NCI-H2171 treated with DMSO at 0.1 percent for 48 hours (cell line): ENCODE results near the gene RBM34.

Experiments
- DNase-seq: peaks from one replicate; lab custom pipeline; 2025; lab: John Stamatoyannopoulos, UW

The RBM34 gene

GRCh38 chr1:235152235-235152634 lies 8.8 kb downstream of the RBM34 start:
- no peak for DNase-seq

DNA sequence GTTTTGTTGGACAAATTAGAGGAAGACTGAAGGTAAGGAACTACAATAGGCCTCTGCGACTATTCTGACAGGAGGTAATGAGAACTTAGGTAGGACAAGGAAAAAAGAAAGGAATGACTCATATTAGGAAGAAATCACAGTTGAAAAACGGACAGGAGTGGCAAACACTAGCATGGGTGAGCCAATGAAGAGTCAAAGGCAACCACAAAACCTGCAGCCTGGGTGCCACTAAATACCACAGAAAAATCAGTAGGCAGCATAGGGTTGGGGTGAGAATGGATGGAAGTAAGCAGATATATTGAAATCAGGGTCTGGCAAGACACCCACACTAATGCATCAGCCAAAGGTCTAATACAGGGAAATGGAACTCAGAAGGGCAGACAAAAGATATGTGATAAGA lies 10.0 kb downstream of the RBM34 start:
- DNase-seq, result no peak

DNA sequence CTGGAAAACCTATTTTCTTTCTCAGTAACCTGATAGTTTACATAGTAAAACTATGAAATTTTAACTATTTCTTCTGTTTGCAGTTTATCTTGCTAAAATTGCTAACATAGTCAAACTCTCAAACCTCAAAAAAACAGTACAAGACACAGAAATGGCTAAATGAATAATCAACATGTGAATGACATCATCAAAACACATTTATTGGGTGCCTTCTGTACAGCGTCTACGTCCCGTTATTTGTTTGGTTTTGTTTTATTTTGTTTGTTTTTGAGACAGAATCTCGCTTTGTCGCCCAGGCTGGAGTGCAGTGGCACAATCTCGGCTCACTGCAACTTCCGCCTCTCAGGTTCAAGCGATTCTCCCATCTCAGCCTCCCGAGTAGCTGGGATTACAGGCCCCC lies 11.2 kb downstream of the RBM34 start:
- no peak for DNase-seq

- no peak for DNase-seq
Measured at GRCh38 chr1:235147269-235147668, 13.8 kb downstream of the RBM34 start.

DNA sequence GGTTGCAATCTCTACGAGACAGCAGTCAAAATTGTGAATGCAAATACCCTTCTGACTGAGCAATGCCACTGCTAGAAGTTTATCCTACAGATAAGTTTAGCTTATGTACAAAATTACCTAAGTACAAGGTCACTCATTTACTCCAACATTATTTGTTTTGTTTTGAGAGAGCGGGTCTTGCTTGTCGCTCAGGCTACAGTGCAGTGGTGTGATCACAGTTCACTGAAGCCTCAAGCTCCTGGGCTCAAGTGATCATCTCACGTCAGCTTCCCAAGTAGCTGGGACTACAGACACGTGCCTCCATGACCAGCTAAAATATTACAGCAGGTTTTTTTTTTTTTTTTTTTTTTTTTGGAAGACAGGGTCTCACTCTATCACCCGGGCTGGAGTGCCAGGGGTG lies 15.4 kb downstream of the RBM34 start:
- no peak for DNase-seq

DNA sequence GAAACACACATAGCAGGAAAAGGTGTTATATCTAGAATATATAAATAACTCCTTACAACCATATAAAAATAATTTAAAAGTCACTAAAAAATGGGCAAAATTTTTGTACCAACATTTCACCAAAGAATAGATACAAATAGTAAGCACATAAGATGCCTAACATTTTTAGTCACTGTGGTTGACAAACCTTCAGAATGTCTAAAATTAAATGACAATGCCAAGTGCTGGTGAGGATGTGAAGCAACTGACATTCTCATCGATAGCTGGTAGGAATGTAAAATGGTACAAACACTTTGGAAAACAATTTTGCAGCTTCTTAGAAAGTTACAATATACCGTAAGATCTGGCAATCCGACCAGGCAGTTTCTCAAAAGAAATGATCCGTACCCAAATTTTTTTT lies 18.1 kb downstream of the RBM34 start:
- no peak for DNase-seq

DNA sequence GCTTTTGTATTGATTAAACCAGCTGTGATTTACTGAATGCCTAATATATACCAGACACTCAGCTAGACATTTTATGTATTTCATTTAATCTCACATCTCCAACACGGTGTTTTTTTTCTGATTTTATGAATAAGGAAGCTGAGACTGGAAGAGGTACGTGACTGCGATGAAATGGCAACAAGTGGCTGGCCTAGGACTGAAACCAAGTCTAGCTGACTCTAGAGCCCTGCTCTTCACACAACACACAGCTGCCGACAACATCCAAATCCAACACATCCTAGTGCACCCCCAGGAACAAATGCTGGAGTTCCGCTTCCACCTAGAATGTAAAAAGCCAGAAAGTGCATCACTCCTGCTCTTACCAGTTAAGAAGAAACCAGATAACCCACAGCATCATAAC lies 21.7 kb downstream of the RBM34 start:
- DNase-seq, result no peak

- DNase-seq, result no peak
Measured at GRCh38 chr1:235138821-235139220, 22.2 kb downstream of the RBM34 start.

GRCh38 chr1:235136111-235136510 lies 24.9 kb downstream of the RBM34 start:
- no peak for DNase-seq

GRCh38 chr1:235134171-235134570 lies 26.9 kb downstream of the RBM34 start:
- DNase-seq, result no peak

GRCh38 chr1:235133086-235133485 lies 28.0 kb downstream of the RBM34 start:
- no peak for DNase-seq

- DNase-seq, result no peak
Measured at GRCh38 chr1:235131961-235132360, 29.1 kb downstream of the RBM34 start.

DNA sequence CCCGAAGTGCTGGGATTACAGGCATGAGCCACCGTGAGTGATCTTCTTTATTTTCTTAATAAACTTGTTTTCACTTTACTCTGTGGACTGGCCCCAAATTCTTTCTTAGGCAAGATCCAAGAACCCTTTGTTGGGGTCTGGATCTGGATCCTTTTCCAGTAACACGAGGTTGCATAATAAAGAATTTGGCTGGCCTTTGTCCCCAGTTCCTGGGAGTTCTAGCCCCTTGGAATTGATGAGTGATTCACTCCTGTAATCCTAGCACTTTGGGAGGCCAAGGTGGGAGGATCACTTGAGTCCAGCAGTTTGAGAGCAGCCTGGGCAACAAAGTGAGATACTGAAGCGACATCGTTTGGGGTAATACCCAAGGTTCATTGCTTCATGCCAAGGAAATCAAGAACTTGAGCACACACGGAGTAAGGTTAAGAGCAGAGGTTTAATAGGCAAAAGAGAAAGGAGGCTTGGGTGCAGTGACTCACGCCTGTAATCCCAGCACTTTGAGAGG lies 30.2 kb downstream of the RBM34 start:
- no peak for DNase-seq

DNA sequence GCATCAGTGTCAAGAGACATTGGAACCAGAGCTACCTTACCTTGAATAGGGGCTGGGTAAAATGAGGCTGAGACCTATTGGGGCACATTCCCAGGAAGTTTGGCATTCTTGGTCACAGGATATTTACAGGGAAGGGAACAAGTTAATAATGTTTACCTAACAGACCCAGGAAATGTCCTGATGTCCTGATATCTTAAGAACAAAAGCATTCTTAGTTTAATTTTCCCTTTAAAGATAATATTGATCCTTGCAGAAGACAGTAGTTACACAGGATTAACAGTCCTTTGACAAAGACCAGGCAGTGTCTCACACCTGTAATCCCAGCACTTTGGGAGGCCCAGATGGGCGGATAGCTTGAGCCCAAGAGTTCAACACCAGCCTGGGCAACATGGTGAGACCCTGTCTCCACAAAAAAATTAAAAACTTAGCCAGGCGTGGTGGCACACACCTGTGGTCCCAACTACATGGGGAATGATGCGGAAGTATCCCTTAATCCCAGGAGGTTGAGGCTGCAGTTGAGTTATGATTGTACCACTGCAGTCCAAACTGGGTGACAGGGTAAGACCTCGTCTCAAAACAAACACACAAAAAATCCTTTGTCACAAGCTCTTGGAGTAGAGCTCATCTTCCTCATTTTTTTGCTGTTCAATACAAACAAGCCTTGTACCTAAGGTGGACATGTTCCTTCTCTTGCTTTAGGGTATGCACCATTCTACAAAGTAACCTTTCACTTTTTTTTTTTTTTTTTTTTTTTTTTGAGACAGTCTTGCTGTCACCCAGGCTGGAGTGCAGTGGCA lies 31.1 kb downstream of the RBM34 start:
- no peak for DNase-seq

- peak; percentile 98 for DNase-seq
Measured at GRCh38 chr1:235128456-235129328, 32.4 kb downstream of the RBM34 start, which contains the start of gene TOMM20. TOMM20 (minus strand) TSS chr1:235128837; CDS start chr1:235128715, 122 bp downstream.

- peak; percentile 35 for DNase-seq
Measured at GRCh38 chr1:235127732-235128455, 33.2 kb downstream of the RBM34 start.

DNA sequence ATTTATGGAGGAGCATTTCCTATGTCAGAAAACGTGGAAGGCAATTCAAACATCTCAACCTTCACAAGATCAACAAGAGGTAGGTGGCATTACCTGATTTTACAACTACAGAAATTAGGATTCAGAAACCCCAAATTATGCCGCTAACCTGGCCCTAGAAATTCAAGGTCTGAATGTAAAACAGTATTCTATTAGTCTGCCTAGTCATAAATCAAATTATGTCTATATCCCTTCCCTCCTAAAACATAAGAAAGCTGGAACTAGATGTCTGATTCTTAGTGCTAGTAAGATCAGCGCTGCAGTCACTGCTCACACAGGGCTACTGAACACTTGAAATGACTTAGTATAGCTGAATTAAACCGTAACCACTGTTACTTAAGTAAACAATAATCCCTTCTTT lies 33.8 kb downstream of the RBM34 start:
- DNase-seq, result no peak

DNA sequence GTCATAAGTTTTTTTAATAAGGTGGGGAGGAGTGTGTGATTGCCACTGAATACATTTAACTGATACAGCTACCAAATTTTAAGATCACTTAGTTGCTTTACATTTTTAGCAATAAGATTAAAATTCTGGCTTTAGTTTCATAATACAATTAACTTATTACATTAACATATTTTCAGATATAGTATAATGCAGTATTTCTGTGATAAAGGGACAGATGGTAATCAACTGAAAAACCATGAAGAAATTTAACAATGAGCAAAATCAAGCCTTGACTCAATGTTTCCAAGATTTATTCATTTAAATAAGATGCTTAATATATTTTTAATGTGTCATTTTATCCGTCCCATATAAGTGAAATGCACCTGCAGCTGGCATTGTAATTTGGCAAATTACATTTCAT lies 36.4 kb downstream of the RBM34 start:
- DNase-seq, result no peak

- no peak for DNase-seq
Measured at GRCh38 chr1:235124111-235124510, 36.9 kb downstream of the RBM34 start.

DNA sequence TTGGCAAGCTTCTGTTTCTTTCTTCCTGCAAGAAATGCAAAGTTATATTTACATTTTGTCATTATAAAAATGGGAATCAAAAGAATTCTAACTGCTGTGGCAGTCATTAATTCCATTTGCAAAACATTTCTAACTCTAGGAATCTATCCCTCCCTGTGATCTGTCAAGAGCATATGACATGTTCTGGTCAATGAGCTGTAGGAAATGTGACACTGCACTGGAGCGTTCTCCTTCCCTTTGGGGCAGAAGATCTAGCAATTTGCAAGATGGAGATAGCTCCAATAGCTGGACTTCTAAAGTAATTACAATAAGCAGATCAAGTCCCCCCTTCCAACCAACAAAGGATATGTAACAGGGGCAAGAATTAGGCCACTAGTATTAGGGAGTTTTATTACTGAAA lies 38.7 kb downstream of the RBM34 start:
- no peak for DNase-seq

GRCh38 chr1:235113183-235113917 lies 47.7 kb downstream of the RBM34 start:
- DNase-seq, result no peak
